Stimulated activated naive CD4-positive, alpha-beta T cell treated with Interleukin-2 at 50 U/mL for 16 hours (primary cell): ENCODE data around the gene CDH8.
"Not testable (repeated sequence)": the region's sequence is repeated elsewhere in the genome, so short reads cannot be mapped to it uniquely, and the experiment has no call there.

ENCODE experiments used
- DNase-seq: peaks from one replicate; lab custom pipeline; 2025; lab: John Stamatoyannopoulos, UW

The CDH8 gene

DNA sequence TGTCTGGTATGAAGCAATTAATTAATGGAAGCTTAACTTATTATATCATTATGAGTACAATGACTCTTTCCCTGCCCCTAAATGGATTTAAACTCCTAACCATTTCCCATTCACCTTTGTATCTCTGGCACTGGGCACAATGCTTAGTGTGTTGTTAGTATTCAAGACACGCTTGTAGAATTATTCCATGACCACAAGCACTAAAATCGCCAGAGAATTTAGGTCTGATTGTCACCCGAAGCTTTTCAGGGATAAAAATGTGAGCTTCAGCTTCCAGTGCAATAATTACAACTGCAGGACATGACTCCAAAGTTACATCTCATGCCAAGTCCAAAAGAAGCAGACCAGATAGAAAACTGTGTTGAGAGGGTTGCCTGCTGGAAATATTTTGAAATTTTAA, 101.6 kb downstream of the CDH8 start:
- no peak for DNase-seq

DNA sequence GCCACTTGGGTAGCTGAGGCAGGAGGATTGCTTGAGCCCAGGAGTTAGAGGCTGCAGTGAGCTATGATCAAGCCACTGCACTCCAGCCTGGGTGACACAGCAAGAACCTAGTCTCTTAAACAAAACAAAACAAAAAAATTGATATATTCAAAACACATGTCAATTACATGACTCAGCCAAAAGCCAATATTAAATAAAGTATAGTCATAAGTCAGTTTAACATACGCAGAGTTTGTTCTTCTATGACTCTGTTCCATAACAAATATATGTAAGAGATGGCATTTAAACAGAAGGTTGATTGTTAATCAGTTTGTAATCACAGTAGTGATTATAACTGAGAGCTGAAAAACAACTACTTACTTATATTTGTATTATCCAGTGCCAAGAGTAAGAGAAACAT, 106.5 kb downstream of the CDH8 start:
- DNase-seq: no peak

DNA sequence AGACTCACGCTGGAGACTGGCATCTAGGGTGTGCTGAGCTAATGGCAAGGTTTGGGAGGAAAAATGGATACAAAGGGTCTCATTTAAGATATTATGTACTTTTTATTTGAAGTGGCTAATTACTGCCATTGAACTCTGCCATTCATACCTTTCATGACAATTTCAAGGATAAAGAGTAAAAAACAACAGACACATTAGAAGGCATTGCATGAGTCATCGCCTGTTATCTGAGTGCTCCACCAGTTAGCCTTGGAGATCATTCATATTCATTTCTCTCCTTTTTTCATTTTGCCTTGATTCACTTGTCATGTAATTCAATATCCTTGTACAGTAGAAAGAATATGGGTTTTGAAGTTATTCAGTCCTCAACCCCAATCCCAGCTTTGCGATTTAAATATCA, 109.5 kb downstream of the CDH8 start:
- DNase-seq: no peak

DNA sequence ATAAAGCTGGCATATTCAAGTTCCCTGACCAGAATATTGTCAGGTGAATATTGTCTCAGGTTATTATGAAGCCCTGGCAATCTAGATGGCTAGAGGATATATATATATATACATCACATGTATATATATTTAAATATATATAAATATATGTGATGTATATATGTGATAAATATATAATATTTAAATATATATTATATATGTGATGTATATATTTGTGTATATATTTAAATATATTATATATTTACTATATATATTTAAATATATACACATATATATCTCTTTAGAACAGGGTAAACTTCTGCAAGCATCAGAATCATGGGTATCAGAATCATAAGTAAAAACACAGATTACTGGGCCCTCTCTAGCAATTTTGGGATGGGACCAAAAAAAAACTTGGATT, 112.6 kb downstream of the CDH8 start:
- DNase-seq: no peak

DNA sequence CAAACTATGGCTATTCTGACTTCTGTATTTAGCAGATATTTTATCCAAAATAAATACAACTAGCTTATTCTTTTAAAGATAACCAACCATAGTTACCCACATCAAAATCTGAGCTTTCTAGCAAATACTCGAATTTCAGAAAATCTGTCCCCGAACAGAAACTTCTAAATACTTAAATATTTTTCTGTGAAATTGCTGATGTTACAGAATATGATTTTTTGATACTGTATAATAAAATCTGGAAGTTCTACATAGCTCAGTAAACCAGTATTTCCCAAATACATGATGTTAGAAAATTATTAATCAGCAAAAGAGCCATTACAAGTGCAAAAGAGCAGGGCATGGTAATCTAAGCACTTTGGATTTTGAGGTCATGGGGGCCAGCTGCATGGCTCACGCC, 114.9 kb downstream of the CDH8 start:
- DNase-seq: no peak

DNA sequence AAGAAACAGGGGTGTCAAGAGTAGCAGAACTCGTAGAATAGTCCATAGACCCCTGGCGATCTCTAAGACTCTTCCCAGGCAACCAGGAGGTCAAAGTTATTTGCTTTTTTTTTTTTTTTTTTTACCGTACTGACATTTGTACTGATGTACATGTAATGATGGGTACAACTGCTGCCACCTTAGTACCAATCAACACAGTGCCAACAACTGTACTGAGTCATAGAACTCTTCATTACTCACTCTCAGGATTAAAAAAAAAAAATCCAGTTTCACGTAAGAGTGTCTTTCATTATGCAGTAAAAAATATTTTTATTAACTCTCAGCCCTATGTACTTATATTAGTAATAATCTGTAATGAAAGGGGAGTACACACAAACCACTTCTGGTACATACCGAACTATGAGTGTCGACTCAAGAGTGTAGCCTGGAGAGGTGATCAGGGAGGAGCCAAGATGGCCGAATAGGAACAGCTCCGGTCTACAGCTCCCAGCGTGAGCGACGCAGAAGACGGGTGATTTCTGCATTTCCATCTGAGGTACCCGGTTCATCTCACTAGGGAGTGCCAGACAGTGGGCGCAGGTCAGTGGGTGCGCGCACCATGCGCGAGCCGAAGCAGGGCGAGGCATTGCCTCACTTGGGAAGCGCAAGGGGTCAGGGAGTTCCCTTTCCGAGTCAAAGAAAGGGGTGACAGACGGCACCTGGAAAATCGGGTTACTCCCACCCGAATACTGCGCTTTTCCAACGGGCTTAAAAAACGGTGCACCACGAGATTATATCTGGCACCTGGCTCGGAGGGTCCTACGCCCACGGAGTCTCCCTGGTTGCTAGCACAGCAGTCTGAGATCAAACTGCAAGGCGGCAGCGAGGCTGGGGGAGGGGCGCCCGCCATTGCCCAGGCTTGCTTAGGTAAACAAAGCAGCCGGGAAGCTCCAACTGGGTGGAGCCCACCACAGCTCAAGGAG, 118.1 kb downstream of the CDH8 start:
- not testable (repeated sequence) for DNase-seq

DNA sequence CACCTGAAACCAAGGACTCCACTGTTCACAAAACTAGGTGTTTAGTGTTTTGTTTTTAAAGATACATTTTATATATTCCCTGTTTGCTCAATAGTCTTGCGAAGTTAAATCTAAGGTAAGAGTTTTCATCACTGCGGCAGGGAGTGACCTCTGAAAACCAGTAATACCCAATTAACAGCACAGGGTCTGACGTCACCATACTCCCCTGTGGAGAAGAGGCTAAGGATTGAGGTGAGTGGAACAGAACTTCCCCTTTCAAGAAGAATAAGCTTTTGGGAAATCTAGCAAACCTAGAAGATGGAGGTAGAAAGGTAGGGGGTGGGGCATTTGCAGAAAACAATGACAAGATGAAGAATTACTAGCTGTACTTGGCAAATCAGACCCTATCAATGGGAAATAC, 120.7 kb downstream of the CDH8 start:
- DNase-seq: no peak

DNA sequence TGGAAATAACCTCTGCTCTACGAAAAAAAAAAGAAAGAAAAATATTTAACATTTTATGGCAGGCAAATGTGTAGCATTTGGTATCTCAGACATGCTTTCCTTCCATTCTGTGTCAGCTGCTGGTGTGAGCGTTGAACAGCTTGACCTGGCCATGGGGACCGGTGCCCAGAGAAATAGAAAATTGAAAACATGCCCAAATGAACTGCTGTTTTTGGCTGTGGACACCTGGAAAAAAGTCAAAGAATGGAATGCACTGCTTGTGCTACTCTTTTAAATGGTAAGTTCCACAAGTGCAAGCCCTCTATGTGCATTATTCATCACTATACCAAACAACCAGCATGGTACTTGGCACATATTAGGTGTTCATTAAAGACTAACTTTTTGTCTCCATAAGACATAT, 127.2 kb downstream of the CDH8 start:
- DNase-seq: no peak

DNA sequence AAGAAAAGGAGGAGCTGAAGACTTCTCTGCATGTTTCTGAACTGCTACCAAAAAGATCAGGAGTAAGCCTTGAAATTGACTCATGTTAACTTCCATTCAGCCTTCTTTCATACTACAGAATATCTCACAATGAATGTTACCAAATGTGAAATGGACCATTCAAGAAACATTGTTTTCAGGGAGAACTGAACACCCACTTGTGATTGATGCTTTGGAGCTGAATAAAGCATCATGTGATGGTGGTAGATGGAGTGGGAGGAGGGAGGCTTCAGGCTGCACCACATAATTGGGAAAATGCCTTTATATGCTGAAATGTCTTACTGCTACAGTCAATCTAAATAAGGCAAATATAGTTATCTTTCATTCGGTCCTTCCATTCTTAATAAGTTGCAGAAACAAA, 127.8 kb downstream of the CDH8 start:
- no peak for DNase-seq

DNA sequence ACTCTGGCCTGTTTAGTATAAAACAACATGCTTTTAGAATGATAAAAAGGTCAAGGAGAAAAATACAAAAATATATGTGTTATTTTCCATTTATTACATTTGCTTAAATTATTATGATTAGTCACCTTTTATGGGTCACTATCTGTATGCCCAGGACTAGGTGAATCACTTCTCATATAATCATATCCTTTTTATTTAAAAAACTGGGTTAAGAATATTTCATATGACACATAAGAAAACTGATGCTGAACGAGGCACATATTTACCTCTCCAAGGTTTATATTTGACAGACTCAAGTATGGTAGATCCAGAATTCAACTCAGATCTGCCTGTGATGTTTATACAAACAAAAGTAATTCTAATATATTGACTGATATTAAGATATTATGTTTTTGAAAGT, 134.5 kb downstream of the CDH8 start:
- DNase-seq: no peak

DNA sequence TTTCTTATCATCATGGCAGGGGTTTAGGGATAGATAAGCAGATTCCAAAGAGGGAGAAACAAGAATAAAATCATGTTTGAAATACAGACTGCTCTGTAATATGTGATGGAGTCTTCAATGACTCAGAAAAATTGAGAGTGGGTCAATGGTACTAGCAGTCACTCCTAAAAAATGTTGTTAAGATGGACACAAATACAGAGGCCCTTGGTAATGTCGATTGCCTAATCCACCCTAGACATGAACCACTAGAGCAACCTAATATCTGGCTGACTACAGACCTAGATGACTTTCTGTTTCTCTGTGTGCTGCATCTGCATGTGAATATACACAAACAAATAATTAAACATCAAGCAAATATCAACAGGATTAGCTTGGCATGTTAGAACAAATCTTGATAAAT, 135.8 kb downstream of the CDH8 start:
- no peak for DNase-seq

DNA sequence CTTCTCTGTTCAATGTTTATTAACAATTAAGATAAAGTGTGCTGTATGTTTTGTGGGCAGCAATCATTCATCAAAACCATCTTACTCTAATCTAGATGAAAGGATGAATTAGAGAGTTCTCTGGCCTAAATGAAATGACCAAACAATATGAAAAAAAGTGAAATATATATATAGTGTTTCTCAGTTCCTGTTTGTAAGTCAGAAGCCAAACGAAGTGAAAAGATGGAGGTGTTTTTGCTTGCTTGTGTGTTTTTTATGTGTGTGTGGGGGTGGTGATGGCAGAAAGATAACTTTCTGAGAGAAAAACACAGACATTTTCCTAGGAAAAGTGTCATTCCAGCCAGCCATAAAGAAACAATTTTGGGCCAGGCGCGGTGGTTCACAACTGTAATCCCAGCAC, 138.6 kb downstream of the CDH8 start:
- no peak for DNase-seq

DNA sequence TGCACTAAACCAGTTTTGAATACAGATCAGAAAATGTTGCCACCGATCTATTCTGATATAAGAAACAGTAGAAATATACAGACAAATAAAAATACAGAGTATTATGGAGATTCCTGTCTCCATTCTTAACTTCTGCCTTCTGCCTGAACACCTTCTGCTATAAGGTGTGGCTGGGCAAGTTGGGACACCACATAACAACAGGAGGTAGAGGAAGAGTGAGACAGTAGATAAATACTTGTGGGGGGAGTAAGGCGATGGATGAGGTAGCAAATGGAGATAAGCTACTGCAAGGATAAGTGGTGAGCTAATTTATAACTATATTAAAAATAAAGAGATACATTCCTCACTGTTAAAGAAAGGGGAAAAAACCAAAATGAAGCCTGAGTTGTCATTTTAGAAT, 143.7 kb downstream of the CDH8 start:
- DNase-seq: no peak

DNA sequence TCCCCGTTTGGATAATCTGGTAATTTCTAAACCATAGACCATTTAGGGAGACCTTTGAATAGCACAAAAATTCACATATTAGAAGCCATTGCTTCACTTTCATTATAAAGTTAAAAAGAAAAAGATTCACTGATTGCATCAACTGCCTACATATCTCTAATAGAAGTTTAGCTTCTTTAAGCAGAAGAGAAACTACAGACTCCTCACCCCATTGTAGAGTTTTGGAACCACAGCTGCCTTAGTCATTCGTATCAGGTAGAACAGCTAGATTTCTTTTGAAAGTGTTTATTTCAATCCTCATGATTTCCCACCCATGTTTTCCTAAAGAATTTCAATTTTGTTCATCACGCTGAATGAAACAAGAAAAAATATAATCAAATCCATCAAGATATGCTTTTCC, 144.8 kb downstream of the CDH8 start:
- no peak for DNase-seq

DNA sequence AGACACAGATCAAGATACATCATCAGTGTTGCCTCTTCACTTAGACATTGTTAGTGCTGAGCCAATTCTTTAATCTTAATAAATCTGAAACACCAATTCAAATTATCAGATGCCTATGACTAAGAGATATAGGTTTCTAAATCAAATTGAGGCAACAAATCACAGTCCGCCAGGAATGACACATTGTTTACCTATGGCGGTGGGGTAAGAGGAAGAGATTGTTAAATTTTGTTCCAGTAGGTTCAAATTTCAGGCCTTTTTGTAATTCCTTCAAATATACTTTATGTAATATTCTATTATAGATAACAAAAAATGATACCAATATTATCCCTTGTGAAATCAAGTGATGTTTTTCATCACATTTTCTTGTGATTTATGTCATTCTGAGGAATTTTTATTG, 145.9 kb downstream of the CDH8 start:
- DNase-seq: no peak

DNA sequence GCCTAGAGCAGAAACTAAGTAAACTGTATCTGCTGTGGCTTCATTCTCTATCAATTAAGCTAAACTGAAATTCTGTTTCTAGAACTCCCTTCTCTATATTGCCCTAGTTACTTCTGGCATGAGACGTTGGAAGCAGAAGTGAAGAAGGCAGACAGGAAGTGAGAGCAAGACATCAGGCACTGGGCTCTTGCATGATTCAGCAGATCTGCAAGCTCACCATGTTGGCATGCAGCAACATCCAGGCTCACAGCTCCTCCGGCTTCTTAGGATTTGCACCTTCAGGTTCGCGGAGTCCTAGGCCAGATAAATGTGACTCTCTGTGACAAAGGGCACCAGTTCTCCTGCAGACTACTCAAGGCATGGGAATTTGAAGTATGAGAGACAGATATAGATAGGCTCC, 148.3 kb downstream of the CDH8 start:
- DNase-seq: no peak

DNA sequence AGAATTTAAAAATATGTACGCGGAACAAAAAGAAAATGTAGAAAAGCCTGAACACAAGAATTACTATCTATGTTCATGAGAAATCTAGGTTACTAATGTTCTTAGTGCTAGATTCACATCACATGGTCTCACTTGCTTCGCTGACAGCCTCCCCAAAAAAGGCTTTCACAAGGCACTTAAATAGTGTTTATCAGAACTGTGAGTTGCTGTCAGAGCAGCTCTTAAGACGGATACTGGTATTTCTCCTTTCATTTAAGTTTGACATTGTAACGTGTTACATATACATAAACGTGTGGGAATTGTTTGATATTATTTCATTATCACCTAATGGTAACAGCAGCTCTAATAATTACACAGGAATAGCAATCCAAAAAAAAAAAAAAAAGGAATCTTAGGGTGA, 150.9 kb downstream of the CDH8 start:
- DNase-seq: no peak

DNA sequence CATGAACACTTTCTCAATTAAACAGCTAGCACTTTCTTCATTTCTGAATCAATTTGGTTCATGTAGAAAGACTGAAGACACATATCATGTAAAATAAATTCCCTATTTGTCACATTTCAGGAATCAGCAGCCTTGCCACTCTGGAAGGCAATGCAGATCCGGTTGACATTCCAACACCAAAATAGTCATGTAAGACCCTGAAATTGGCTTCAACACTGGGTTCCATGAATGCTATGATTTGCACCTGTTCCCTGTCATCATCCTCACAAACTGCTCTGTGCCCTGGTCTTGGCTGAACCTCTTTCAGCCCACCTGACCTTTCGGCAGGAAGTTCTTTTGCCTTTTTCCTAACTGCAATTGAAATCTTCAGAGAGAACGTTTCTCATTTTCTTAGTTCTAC, 156.9 kb downstream of the CDH8 start:
- DNase-seq: no peak

DNA sequence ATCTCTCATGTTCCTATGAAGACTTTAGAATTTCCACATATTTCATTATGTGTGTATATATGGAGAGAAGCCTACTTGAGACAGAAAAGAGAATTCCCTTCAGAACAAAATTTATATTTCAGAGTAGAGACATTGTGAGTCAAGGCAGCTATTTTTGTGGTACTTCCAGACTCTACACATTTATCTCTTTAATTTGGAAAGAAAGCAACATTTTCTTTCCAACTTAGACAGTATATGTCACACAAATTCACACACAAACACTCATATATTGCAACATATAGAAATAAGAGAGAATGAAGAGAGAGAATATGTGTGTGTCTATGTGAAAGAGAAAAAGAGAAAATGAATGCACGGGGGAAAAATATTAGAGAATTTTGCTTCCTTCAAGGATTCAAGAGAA, 158.8 kb downstream of the CDH8 start:
- DNase-seq: no peak

DNA sequence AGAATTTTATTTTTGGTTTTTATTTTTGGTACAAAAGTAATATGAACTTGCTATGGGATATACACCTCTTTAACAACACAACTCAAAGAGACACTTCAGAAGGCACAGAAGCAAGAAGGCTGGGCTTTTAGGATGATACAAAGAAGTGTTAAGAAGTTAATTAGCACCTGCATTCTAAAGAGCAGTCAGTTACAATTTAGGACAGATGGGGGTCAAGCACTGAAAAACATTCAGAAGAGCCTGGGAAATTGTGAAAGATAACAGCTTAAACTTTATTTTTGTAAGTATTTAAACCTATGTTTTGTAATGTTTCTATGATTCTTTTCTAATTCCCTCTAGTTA, 163.5 kb downstream of the CDH8 start:
- DNase-seq: no peak

DNA sequence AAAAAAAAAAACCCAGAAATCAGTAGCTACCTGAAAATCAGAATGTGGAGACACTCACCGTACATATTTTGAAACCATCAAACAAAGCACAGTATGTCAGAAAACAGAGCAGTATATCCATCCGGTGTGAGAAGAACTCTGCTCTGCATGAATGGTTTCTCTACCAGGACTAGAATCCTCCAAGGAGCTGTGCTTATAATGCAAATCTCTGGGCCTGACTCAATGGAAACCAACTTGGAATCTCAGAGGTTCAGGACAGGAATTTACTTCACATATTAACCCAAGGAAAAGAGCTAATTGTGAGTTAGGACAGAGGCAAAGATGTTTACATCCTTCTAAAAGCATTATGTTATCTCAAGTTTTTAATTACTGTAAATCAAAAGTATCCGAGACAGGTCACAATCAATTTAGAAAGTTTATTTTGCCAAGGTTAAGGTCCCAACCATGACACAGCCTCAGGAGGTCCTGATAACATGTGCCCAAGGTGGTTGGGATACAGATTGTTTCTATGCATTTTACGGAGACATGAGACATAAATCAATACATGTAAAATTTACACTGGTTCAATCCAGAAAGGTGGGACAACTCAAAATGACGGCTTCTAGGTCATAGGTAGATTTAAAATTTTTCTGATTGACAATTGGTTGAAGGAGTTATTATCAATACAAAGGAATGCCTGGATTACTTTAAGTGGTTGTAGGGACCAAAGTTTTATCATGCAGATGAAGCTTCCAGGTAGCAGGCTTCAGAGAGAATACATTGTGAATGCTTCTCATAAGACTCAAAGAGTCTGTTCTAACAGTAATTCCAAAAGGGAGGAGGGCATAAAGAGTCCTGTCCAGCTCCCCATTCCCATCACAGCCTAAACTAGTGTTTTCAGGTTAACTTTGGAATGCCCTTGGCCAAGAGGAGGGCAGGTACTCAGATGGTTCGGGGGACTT, 164.1 kb downstream of the CDH8 start:
- DNase-seq: no peak

DNA sequence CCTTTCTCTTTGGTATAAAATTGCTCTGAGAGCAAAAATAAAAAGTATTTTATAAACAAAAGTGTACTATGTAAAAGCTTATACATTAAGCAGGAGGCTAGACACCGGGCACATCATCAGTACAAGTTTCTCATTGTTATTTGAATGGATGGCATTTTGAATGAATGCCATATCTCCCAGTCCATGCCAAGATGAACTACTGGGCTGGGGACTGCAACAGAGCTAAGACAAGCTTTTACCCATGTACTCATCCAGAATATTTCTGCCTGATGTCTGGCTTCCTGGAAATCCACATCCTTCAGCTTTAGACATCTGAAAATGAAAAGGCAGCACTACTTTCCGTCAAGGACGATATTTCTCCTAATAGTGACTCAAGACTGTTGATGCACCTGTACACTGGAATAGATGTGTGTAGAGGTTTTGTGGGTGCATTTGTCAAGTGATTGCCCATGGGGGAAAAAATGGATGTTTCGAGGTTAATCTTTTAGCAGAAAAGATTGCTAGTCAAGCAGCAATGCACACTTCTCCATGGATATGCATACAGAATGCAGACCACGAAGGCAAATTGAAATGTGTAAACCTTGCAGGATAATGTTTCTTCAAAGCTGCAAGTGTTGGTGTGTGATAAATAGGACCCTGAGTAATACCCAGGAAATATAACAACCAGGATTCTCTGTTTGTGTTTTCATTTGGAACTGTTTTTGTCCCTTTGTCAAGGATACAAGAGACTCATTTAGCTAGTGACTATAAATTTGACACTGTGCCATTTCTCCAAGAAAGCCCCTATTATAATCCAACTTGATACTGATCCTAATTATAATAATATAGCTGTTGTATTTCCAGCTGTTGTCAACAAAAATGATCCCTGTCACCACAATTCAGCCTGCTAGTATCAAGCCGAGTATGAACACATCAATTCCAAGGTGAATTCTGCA, 173.8 kb downstream of the CDH8 start:
- no peak for DNase-seq
